Pulmonary artery endothelial cell (primary cell): ENCODE results near the gene TBK1. TPM values are rescaled to one million over a fixed set of nuclear protein-coding genes. Genes with fewer than 3 reads are reported as not detected.

ENCODE experiments used
- DNase-seq: peaks from one replicate; pipeline ENCODE4 v3.0.0-alpha.2; 2011; ENCODE audit warnings: low read depth, low spot score
- total RNA-seq: library from RNA; depleted of rRNA; stranded (reverse); fragments of >200 nt; gene quantifications from 2 replicates; pipeline ENCODE4 v1.2.3, GENCODE V29; 2014

The TBK1 gene
- total RNA-seq, 1 donor from 2014 or later, result 31.6 TPM

GRCh38 chr12:64450711-64451486 is 1.0 kb upstream of the TBK1 start:
- DNase-seq, result no peak

GRCh38 chr12:64452559-64453329 is 824 bp downstream of the TBK1 start:
- peak; percentile 35 for DNase-seq

- no peak for DNase-seq
Measured at GRCh38 chr12:64455506-64455905, 3.6 kb downstream of the TBK1 start.

GRCh38 chr12:64456119-64456518 is 4.2 kb downstream of the TBK1 start:
- no peak for DNase-seq

GRCh38 chr12:64457032-64457431 is 5.1 kb downstream of the TBK1 start:
- DNase-seq, result no peak

GRCh38 chr12:64457466-64457865 is 5.5 kb downstream of the TBK1 start:
- DNase-seq, result no peak

- DNase-seq, result no peak
Measured at GRCh38 chr12:64457923-64458322, 6.0 kb downstream of the TBK1 start.

- no peak for DNase-seq
Measured at GRCh38 chr12:64459394-64459891, 7.5 kb downstream of the TBK1 start.

GRCh38 chr12:64461634-64462414 is 9.9 kb downstream of the TBK1 start:
- no peak for DNase-seq

- no peak for DNase-seq
Measured at GRCh38 chr12:64466178-64466577, 14.3 kb downstream of the TBK1 start.

- no peak for DNase-seq
Measured at GRCh38 chr12:64468966-64469365, 17.0 kb downstream of the TBK1 start.

- no peak for DNase-seq
Measured at GRCh38 chr12:64469455-64470142, 17.7 kb downstream of the TBK1 start.

GRCh38 chr12:64470495-64470894 is 18.6 kb downstream of the TBK1 start:
- no peak for DNase-seq

- no peak for DNase-seq
Measured at GRCh38 chr12:64473176-64473575, 21.3 kb downstream of the TBK1 start.

GRCh38 chr12:64475518-64475917 is 23.6 kb downstream of the TBK1 start:
- DNase-seq, result no peak

GRCh38 chr12:64476844-64477243 is 24.9 kb downstream of the TBK1 start:
- DNase-seq, result no peak

- DNase-seq, result no peak
Measured at GRCh38 chr12:64478661-64479060, 26.7 kb downstream of the TBK1 start.

GRCh38 chr12:64480148-64480547 is 28.2 kb downstream of the TBK1 start:
- no peak for DNase-seq

- no peak for DNase-seq
Measured at GRCh38 chr12:64486657-64487056, 34.7 kb downstream of the TBK1 start.

GRCh38 chr12:64491718-64492117 is 39.8 kb downstream of the TBK1 start:
- DNase-seq, result no peak

GRCh38 chr12:64493513-64493912 is 41.6 kb downstream of the TBK1 start:
- DNase-seq, result no peak
